Inflammatory macrophage treated with lipopolysaccharide for 1 hour (primary cell): Measurements from ENCODE around the gene FASTKD2.

ENCODE experiments used
- DNase-seq, 2 donors: peaks; one replicate each; pipeline ENCODE4 v3.0.0-alpha.2; 2020 to 2022

FASTKD2 gene

DNA sequence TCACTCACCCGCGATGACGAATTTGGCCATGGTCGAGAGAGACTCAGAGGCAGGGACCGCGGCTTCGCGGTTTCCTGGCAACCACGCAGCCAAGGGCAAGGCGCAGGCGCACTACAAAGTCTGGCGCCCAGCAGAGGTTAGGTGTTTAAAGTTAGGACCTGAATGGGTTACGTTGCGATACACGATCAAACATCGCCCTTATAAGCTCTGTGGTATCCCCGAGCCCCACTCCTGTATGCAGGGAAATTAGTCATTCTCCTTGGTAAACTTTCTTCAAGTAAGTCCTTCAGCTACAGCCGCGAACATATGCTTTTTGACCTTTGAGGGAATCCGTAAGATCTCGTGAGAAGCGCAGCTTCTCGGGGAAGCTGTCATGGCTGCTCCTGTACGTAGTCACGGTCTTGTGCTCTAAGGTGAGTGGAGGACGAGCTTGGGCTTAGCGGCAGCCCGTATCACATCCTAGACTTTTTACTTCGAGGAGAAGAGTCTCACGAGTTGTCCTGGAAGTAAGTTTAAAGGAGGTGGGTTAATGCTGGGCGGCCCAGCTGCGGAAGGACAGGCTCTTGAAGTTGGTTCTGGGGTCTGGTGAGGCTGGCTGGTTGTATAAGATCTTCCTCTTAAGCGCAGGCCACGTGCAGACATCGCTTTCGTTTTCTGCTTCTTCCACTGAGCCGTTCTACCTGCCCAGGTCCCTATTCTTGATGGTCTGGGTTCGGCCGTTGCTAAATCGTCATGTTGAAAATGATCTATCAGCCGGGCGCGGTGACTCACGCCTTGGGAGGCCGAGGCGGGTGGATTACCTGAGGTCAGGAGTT is at the start of gene FASTKD2, which contains the start of gene MDH1B:
FASTKD2 (plus strand) TSS at position 365 of the 815 bp plus-strand sequence. CDS start 1,088 bp downstream, outside the sequence.
MDH1B (minus strand) TSS at position 87 of the 815 bp plus-strand sequence; CDS start at position 30, 57 bp downstream.
- DNase-seq: peak; percentile 87 to 91

- no peak for DNase-seq
Observed at GRCh38 chr2:206716623-206717022, 48.8 kb upstream of the FASTKD2 start.

- DNase-seq: no peak
Observed at GRCh38 chr2:206718296-206718695, 47.1 kb upstream of the FASTKD2 start, which contains the start of gene DYTN. Gene DYTN, minus strand, starts transcription at chr2:206718396. Its CDS starts 117 bp downstream, at chr2:206718279.

- DNase-seq: no peak
Observed at GRCh38 chr2:206721256-206721920, 44.0 kb upstream of the FASTKD2 start.

DNA sequence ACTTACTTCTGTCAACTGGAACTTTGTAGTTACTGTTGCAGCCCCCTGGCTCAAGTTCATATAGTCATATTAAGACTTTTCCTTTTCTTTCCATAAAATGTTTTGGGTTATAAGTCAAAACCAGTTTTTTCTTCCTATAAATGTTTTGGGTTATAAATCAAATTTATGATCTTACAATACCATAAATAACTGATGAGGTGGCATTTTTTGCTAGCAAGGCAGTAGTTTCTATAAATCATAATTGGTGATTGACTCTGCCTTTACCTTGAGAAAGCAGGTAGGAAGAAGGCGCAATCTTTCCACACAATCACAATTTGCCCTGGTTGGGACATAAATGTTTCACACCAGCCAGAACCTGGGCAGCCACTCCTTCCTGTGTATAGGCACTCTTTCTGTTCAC is 42.1 kb upstream of the FASTKD2 start:
- no peak for DNase-seq

DNA sequence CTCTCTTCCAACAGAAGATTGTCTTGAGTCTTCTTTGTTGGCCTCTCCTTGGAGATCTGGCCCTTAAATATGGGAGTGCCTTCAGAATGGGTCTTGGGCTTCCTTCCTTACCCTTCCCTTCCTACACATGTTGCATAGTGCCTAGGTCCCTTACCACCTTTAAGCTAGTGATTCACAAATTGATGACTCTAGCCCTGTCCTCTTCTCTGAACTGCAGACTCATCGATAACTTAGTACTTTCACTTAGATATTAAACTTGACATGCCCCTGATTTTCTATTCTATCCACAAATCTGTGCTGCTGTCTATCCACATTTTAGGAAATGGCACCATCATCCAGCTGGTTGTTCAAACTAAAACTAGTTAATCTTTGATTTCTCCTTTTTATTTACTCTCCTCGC is 38.1 kb upstream of the FASTKD2 start:
- DNase-seq: no peak

DNA sequence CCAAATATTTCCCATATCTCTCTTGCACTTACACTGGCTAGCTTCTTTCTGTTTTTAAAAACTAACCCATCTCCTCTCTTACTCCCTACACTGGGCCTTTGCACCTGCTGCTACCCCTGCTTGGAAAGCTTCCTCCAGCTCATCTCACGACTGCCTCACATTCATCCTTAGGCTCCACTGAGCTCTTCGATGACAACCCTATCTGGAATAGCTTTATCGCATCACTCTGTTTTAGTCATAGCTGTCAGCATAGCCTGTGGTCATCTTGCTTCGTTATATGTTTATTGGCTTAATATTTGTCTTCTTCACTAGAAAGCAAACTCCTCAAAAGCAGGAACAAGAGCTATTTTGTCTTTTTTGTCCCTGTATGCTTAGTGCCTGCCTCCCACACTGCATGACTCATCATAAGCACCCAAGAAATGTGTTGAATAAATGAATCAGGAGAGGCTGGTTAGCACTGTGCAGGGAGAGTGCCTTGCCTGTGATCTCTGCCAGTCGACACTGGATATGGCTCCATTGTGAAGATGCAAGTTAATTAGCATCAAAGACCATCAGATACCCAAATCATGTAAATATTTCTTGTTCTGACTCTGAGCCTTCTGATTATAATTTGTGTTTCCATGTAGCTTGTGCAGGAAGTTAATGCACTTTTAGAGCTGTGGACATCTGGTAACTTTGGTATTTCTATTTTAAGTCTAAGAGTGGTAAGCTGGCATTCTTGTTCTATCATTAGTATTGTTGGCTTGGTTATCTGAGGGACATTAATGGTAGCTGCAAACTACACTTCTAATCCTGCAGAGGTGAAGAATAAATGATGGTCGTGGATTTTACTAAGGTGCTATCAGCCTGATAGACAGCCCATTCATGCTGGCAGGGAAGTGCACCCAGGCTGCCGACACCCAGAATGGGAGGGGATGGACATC is 36.9 kb upstream of the FASTKD2 start:
- DNase-seq: peak; percentile 35 to 67

DNA sequence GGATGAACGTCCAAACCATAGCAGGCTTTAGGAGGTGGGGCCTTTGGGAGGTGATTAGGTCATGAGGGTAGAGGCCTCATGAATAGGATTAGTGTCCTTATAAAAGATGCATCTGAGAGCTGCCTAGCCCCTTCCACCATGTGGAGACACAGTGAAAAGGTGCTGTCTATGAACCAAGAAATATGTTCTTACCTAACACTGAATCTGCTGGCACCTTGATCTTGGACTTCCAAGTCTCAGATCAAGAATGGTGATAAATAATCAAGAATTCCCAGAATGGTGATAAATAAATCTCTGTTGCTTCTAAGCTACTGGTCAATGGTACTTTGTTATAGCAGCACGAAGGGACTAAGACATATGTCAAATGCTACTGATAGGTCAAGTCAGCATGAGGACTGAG is 32.1 kb upstream of the FASTKD2 start:
- DNase-seq: no peak

DNA sequence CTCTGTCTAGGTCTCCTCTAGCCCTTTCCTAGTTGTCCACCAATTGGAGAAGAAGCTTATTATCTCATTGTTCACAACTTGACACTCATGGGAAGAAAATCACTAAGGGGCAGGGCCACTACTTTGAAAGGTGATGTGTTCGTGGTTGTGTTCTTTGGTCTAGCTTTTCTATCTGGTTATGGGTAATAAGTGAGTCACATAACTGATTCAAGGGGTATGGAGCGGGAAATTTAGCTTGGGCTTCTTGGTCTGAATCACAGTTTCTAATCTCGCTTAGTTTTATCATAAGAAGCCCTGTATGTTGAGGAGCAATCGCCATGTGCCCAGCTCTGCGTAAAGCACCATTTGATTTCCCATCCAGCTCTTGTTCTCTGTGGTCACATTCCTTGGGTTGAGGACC is 28.5 kb upstream of the FASTKD2 start:
- DNase-seq: no peak

GRCh38 chr2:206739271-206739670 is 26.1 kb upstream of the FASTKD2 start:
- no peak for DNase-seq

DNA sequence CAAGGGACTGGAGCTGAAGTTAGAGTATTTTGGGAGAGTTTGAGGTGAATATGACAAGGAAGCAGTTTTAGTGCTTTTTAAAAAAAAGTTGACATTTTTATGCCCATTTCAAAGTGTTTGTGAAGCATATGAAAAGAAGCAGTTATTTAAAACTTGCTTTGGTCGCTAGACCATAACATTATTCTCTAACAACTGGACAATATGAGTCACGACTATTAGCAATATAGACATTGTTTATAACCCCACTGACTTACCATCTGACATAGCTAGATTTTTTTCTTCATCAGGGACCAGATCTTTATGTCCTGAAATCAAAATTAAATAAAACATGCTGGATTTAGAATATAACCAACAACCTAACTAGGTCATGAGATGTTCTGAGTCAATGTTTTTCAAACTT is 24.6 kb upstream of the FASTKD2 start:
- DNase-seq: no peak

DNA sequence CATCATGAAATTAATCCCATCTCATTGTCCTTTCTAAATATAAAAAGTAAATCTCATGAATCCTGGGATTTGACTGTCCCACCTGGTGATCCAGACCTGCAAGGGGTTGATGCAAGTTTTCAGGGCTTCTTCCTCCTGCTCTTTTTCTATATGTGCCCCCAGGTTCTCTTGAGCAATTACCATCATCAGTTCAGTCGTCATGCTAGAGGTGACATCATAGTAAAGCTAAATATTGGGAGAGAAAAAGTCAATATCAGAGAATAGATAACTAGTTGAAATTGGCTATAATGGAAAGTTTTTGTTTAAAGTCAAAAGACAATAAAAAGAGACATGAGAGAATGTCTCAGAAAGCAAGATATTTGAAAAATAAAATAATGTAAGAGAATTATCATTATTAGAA is 8.6 kb upstream of the FASTKD2 start:
- DNase-seq: no peak

- DNase-seq: no peak
Observed at GRCh38 chr2:206764673-206765241, 649 bp upstream of the FASTKD2 start.

DNA sequence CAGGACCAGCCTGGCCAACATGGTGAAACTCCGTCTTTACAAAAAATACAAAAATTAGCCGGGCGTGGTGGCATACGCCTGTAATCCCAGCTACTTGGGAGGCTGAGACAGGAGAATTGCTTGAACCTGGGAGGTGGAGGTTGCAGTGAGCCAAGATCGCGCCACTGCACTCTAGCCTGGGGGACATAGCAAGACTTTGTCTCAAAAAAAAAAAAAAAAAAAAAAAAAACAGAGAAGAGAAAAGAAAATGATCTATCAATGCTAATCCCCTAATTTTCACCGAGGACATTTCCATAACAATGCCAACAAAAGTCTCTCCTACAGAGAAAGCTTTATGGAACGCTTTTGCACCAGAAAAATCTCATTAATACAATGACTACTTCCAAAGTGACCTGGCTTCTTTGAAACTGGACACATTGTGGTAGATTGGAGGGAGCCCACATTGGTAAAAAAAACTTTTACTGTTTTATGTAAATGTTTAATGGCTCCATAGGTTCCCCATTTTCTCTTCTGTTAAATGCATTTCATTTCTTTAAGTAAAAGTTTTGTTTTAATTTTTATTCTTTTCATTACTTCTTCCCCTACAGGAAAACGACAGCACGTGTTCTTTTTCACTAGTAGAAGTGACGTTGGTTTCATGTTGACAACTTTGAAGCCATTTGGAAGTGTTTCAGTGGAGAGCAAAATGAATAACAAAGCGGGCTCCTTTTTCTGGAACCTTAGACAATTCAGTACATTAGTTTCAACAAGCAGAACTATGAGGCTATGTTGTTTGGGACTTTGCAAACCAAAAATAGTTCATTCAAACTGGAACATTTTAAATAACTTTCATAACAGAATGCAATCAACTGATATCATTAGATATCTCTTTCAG is 888 bp downstream of the FASTKD2 start:
- DNase-seq: no peak

GRCh38 chr2:206774871-206775270 is 9.5 kb downstream of the FASTKD2 start:
- DNase-seq: no peak

GRCh38 chr2:206776432-206776831 is 11.0 kb downstream of the FASTKD2 start:
- DNase-seq: no peak

DNA sequence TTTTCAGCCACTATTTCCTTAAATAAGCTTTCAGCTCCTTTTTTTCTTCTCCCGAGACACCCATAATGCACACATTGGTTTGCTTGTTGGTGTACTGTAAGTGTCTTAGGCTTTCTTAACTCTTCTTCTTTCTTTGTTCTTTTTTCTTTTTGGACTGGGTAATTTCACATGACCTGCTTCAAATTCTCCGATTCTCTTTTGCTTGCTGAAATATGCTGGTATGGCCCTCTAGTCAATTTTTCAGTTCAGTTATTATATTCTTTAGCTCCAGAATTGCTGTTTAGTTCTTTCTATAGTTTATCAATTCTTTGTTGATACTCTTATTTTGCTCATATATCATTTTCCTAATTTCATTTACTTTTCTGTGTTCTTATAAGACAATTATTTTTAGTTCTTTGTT is 15.3 kb downstream of the FASTKD2 start:
- DNase-seq: no peak

DNA sequence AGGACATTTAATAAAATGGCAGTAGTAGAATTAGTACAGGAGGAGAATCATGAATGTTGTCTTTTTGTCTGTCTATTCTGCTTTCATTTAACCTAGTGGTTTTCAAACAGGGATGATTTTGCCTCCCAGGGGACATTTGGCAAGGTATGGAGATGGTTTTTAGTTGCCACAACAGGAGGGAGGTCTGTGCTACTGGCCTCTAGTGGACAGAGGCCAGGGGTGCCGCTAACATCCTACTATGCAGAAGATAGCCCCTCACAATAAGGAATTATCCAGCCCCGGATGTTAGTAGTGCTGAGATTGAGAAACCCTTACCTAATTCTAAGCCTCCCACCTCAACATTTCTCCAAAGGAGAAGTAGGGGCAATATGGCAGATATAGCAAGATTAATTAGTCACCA is 18.3 kb downstream of the FASTKD2 start:
- no peak for DNase-seq

GRCh38 chr2:206784559-206785353 is 19.4 kb downstream of the FASTKD2 start:
- DNase-seq: no peak

DNA sequence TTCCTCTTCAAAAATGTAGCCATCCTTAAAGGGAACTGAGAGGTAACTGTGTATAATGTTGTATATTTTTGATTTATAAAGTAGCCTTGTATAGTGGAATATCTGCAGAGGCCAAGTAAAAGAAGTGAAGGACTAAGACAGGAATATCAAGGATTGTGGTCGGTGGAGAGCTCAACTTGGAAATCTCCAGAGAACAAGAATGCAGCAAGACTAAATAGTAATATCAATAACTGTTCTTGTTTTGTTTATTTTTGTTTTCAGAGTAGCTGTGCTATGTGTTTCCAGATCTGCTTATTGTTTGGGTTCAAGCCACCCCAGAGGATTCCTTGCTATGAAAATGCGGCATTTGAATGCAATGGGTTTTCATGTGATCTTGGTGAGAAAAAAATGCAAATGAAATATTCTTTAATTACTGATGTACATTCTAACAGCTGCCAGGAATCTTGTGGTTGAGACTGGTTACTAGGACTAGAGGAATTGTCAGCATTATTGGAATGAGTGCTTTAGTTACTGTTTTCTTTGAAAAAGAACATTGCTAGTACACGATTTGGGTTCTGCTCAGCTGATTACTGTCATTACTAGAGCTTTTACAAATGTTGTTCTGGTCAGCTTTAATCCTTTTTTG is 25.0 kb downstream of the FASTKD2 start:
- DNase-seq: no peak
